ENCODE results near the gene ANKRD6. TPM values are rescaled to one million over a fixed set of nuclear protein-coding genes. Genes with fewer than 3 reads are reported as not detected.

The ANKRD6 gene
- total RNA-seq, 1 experiment from 2014 or later: 5.6 TPM

GRCh38 chr6:89611666-89612065, 178.7 kb downstream of the ANKRD6 start:
- ChIA-PET CTCF (no interaction called here), POLR2A (ENCODE audit: unreplicated experiment) (no interaction called here)
- H3K27ac ChIP-seq (ENCODE audit: low read length): no peak overlapping the region
- H3K4me2 ChIP-seq (ENCODE audit: low read length): no peak overlapping the region
- H3K27me3 ChIP-seq (ENCODE audit: low read length): no peaks in the 10 kb centered on the region
- H3K79me2 ChIP-seq (ENCODE audit: low read length): no peaks in the 10 kb centered on the region
- no peak overlapping the region for H3K9ac ChIP-seq (ENCODE audit: low read length)
- H3K4me3 ChIP-seq (ENCODE audit: low read length): no peak overlapping the region
- H3K36me3 ChIP-seq (ENCODE audit: low read depth, low read length): no peaks in the 10 kb centered on the region
- TF ChIP-seq CTCF (conservative IDR thresholded peaks at IDR 0.05; ENCODE audit: low read depth, low read length) (no peak), EZH2 (IDR thresholded peaks at IDR 0.05; ENCODE audit: low read length, unreplicated experiment) (no peak), EZH2phosphoT487 (IDR thresholded peaks at IDR 0.05; ENCODE audit: borderline replicate concordance, low read length) (no peak)
- H3K9me2 ChIP-seq (replicated peaks; ENCODE audit: low read length): no peaks in the 10 kb centered on the region
- DNase-seq (no peak), ATAC-seq (no peak)
- intact Hi-C loops (cut with micrococcal nuclease): no loop called here
- no peaks in the 10 kb centered on the region for H4K20me1 ChIP-seq (ENCODE audit: low read length)
- no peaks in the 10 kb centered on the region for H3K9me3 ChIP-seq (ENCODE audit: low read length)
- no TSS peak for BruUV-seq (replicated peaks)
- no peaks in the 10 kb centered on the region for H3F3A ChIP-seq (ENCODE audit: low read length, unreplicated experiment)
- H3K4me1 ChIP-seq (ENCODE audit: insufficient read depth, low read length): no peaks in the 10 kb centered on the region
- no peak overlapping the region for H2AFZ ChIP-seq (ENCODE audit: low read length)

DNA sequence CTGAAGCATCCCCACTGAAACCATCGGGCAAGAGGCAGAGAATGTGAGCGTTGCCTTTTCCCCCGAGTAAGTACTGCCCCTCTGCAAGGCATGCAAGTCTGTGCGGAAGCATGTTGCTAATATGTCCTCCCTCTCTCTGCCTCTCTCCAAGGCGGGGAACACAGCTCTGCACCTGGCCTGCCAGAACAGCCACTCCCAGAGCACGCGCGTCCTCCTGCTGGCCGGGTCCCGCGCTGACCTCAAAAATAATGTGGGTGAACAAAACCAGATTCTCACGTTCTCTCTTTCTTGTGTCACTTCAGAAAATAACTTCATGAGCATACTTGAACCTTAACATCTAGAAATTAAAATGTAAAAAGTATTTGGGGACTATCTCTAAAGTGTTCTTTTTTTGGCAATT, 179.2 kb downstream of the ANKRD6 start:
- no TSS peak for BruUV-seq (replicated peaks)
- Histone ChIP-seq H3K4me2 (ENCODE audit: low read length) (no peak overlapping the region), H3K9ac (ENCODE audit: low read length) (no peak overlapping the region), H3K79me2 (ENCODE audit: low read length) (no peaks in the 10 kb centered on the region), H3F3A (ENCODE audit: low read length, unreplicated experiment) (no peaks in the 10 kb centered on the region), H3K4me3 (ENCODE audit: low read length) (no peak overlapping the region), H4K20me1 (ENCODE audit: low read length) (no peaks in the 10 kb centered on the region), H2AFZ (ENCODE audit: low read length) (no peak overlapping the region), H3K9me2 (replicated peaks; ENCODE audit: low read length) (no peaks in the 10 kb centered on the region), H3K36me3 (ENCODE audit: low read depth, low read length) (no peaks in the 10 kb centered on the region), H3K27me3 (ENCODE audit: low read length) (no peaks in the 10 kb centered on the region), H3K27ac (ENCODE audit: low read length) (no peak overlapping the region), H3K4me1 (ENCODE audit: insufficient read depth, low read length) (no peaks in the 10 kb centered on the region), H3K9me3 (ENCODE audit: low read length) (no peaks in the 10 kb centered on the region)
- TF ChIP-seq EZH2 (IDR thresholded peaks at IDR 0.05; ENCODE audit: low read length, unreplicated experiment) (no peak), EZH2phosphoT487 (IDR thresholded peaks at IDR 0.05; ENCODE audit: borderline replicate concordance, low read length) (no peak), CTCF (conservative IDR thresholded peaks at IDR 0.05; ENCODE audit: low read depth, low read length) (no peak)
- CTCF ChIA-PET: no interaction called here
- DNase-seq (no peak), ATAC-seq (no peak)
- intact Hi-C loops (cut with micrococcal nuclease): no loop called here
- POLR2A ChIA-PET (ENCODE audit: unreplicated experiment): no interaction called here

GRCh38 chr6:89613790-89614189, 180.8 kb downstream of the ANKRD6 start:
- H3K27ac ChIP-seq (ENCODE audit: low read length): no peak overlapping the region
- DNase-seq (no peak), ATAC-seq (no peak)
- H3K9ac ChIP-seq (ENCODE audit: low read length): no peak overlapping the region
- intact Hi-C loops (cut with micrococcal nuclease): no loop called here
- H3F3A ChIP-seq (ENCODE audit: low read length, unreplicated experiment): no peaks in the 10 kb centered on the region
- POLR2A ChIA-PET (ENCODE audit: unreplicated experiment): no interaction called here
- no peaks in the 10 kb centered on the region for H3K4me1 ChIP-seq (ENCODE audit: insufficient read depth, low read length)
- TF ChIP-seq EZH2phosphoT487 (IDR thresholded peaks at IDR 0.05; ENCODE audit: borderline replicate concordance, low read length) (no peak), CTCF (conservative IDR thresholded peaks at IDR 0.05; ENCODE audit: low read depth, low read length) (no peak), EZH2 (IDR thresholded peaks at IDR 0.05; ENCODE audit: low read length, unreplicated experiment) (no peak)
- no peak overlapping the region for H2AFZ ChIP-seq (ENCODE audit: low read length)
- BruUV-seq (replicated peaks): no TSS peak
- H3K4me3 ChIP-seq (ENCODE audit: low read length): no peak overlapping the region
- no peak overlapping the region for H3K4me2 ChIP-seq (ENCODE audit: low read length)
- CTCF ChIA-PET: no interaction called here
- no peaks in the 10 kb centered on the region for H3K9me3 ChIP-seq (ENCODE audit: low read length)
- H4K20me1 ChIP-seq (ENCODE audit: low read length): no peaks in the 10 kb centered on the region
- H3K79me2 ChIP-seq (ENCODE audit: low read length): no peaks in the 10 kb centered on the region
- no peaks in the 10 kb centered on the region for H3K27me3 ChIP-seq (ENCODE audit: low read length)
- H3K9me2 ChIP-seq (replicated peaks; ENCODE audit: low read length): no peaks in the 10 kb centered on the region
- no peaks in the 10 kb centered on the region for H3K36me3 ChIP-seq (ENCODE audit: low read depth, low read length)

Measured in PC-3 (cell line).